Peyer's patch (tissue), 4 donors: Measurements from ENCODE around the gene ZNF710.

Experiments used
- POLR2A ChIP-seq, 2 donors: fragments of 450-650 bp; IDR thresholded peaks; one replicate each; pipeline ENCODE4 v1.5.1; 2017; ENCODE audit warnings: antibody characterized with exemption in 2 of 2, mild to moderate bottlenecking in 2 of 2, moderate library complexity in 2 of 2
- TF ChIP-seq, protein P1 (sequence below), 6 experiments: fragments of 450-650 bp in 4 of 6; fragments of 200-600 bp in 2 of 6; sonication (generic) in 1 of 6; IDR thresholded peaks; one replicate each; pipeline ENCODE4 v1.5.1; 2017 to 2019; ENCODE audit warnings: antibody characterized with exemption in 6 of 6, mild to moderate bottlenecking in 3 of 6, moderate library complexity in 1 of 6

DNA sequence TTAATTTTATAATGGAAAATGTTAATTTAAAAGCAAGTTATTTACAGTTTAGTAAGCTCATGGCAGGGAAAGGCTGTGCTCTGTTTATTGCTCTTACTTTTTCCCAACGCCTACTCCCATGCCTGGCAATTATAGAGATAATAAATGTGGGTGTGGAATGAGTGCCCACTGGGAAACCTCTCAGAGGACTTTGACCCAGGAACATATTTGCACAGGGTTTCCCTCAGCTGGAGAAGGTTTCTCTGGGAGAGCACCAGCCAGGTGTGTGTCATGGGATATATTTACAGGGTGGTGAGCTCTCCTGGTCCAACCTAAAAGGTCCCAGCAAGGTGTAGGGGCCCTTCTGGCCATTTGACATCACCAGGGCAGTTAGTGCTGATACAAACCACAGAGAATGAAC, 27.9 kb downstream of the ZNF710 start:
- TF ChIP-seq, protein P1, sequence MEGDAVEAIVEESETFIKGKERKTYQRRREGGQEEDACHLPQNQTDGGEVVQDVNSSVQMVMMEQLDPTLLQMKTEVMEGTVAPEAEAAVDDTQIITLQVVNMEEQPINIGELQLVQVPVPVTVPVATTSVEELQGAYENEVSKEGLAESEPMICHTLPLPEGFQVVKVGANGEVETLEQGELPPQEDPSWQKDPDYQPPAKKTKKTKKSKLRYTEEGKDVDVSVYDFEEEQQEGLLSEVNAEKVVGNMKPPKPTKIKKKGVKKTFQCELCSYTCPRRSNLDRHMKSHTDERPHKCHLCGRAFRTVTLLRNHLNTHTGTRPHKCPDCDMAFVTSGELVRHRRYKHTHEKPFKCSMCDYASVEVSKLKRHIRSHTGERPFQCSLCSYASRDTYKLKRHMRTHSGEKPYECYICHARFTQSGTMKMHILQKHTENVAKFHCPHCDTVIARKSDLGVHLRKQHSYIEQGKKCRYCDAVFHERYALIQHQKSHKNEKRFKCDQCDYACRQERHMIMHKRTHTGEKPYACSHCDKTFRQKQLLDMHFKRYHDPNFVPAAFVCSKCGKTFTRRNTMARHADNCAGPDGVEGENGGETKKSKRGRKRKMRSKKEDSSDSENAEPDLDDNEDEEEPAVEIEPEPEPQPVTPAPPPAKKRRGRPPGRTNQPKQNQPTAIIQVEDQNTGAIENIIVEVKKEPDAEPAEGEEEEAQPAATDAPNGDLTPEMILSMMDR (IDR thresholded peaks at IDR 0.05): no peak
- peak in 1 of 2 donors; percentile 29 for TF ChIP-seq POLR2A (IDR thresholded peaks at IDR 0.05)
